Gastrocnemius medialis (tissue), 4 donors: Measurements from ENCODE around the gene ABCC4. TPM values are rescaled to one million over a fixed set of nuclear protein-coding genes. Genes with fewer than 3 reads are reported as not detected.
A peak's percentile ranks its signal among the peaks of the same experiment; 100 is the strongest.

Source experiments
- ATAC-seq, 2 donors: fragments of 150-250 bp; one replicate each; pipeline ENCODE4 v1.9.1; 2016
- DNase-seq, 2 donors: peaks; one replicate each; pipeline ENCODE4 v3.0.0-alpha.2; 2019
- H3K27ac ChIP-seq, 4 donors: fragments of 200-600 bp; sonication (generic); 1 replicate in 1 of 4; 2 replicates in 3 of 4; pipeline ENCODE4 v1.5.1; 2016 to 2018; ENCODE audit warnings: mild to moderate bottlenecking in 2 of 4, moderate library complexity in 1 of 4
- H3K27me3 ChIP-seq, 3 donors: fragments of 200-600 bp; sonication (generic) in 2 of 3; 1 replicate in 1 of 3; 2 replicates in 2 of 3; pipeline versions ENCODE4 v1.5.1 to v1.6.0; 2016 to 2019; ENCODE audit warnings: mild to moderate bottlenecking in 1 of 3, moderate library complexity in 1 of 3
- H3K36me3 ChIP-seq, 2 donors: fragments of 200-600 bp; sonication (generic) in 1 of 2; one replicate each; pipeline ENCODE4 v1.5.1; 2017 to 2018
- H3K4me1 ChIP-seq, 2 donors: fragments of 200-600 bp; sonication (generic) in 1 of 2; one replicate each; pipeline ENCODE4 v1.5.1; 2016 to 2017; ENCODE audit warnings: mild to moderate bottlenecking in 2 of 2
- H3K4me3 ChIP-seq, 4 donors: fragments of 200-600 bp; sonication (generic) in 3 of 4; 1 replicate in 1 of 4; 2 replicates in 3 of 4; pipeline ENCODE4 v1.5.1; 2016 to 2019; ENCODE audit warnings: mild to moderate bottlenecking in 2 of 4
- H3K9me3 ChIP-seq, 3 donors: fragments of 200-600 bp; sonication (generic) in 2 of 3; 1 replicate in 1 of 3; 2 replicates in 2 of 3; pipeline ENCODE4 v1.5.1; 2016 to 2019
- POLR2A ChIP-seq, 2 donors: fragments of 450-650 bp; IDR thresholded peaks; one replicate each; pipeline ENCODE4 v1.6.1; 2017; ENCODE audit warnings: antibody characterized with exemption in 2 of 2, mild to moderate bottlenecking in 2 of 2, moderate library complexity in 2 of 2
- in situ Hi-C, 4 donors: fragments of 200-750 bp; cut with MboI; loops; one replicate each; pipeline versions ENCODE4 v1.15.0 to v1.8.0; 2017; ENCODE audit warnings: low sequenced_read_pairs in 4 of 4
- intact Hi-C: fragments of 100-400 bp; cut with DNase I; formaldehyde crosslinking; loops from one replicate; pipeline ENCODE4 v1.15.1; 2023; ENCODE audit warnings: low total_unique reads
- total RNA-seq, 4 donors: library from RNA; depleted of rRNA; stranded (reverse); fragments of >200 nt; gene quantifications; one replicate each; pipeline versions ENCODE4 v1.1.0 to v1.2.3, GENCODE V29; 2016
- TF ChIP-seq, protein P1 (sequence below), 5 experiments: fragments of 450-650 bp in 3 of 5; fragments of 200-600 bp in 2 of 5; sonication (generic) in 2 of 5; IDR thresholded peaks in 4 of 5; conservative IDR thresholded peaks in 1 of 5; 1 replicate in 4 of 5; 2 replicates in 1 of 5; pipeline ENCODE4 v1.5.1; 2016 to 2019; ENCODE audit warnings: antibody characterized with exemption in 5 of 5, mild to moderate bottlenecking in 3 of 5, moderate library complexity in 3 of 5

The ABCC4 gene
- total RNA-seq, 4 donors from 2014 or later: 5.4 to 16.2 (median 11.9) TPM

DNA sequence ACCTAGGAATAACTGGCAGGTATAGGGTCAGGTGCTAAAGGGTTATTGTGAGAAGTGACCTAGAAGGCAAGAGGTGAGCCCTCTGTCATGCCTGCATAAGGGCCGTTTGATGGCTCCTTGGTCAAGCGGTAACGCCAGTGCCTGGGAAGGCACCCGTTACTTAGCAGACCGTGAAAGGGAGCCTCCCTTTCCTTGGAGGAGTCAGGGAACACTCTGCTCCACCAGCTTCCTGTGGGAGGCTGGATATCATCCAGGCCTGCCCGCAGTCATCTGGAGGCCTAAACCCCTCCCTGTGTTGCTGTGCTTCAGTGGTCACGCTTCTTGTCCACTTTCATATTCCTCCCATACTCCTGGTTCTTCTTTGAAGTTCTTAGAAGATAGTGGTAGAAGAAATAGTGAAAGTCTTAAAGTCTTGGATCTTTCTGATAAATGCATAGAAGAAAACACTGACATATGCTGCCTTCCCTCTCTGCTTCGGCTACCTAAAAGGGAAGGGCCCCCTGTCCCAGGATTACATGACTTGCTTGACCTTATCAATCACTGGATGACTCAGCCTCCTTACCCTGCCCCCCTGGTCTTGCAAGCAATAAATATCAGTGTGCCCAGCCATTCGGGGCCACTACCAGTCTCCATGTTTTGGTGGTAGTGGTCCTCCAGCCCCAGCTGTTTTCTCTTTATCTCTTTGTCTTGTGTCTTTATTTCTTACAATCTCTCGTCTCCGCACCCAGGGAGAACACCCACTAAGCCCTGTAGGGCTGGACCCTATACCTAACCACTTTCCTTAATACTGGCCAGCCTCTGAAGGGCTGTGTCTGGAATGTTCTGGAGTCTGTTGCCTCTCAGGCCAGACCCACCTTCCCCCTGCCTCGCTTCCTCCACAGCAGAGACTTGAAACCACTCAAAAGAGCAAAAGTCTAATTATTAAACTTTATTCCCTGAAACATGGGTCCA, 16.1 kb upstream of the ABCC4 start:
- H3K36me3 ChIP-seq: no peaks in the 10 kb centered on the region
- H3K4me3 ChIP-seq: no peak overlapping the region
- ATAC-seq (no peak), DNase-seq (peak in 1 of 2 donors; percentile 30)
- intact Hi-C loops: no loop called here
- peak overlapping the region in 1 of 4 donors; percentile 1 for H3K27ac ChIP-seq
- H3K27me3 ChIP-seq: no peaks in the 10 kb centered on the region
- TF ChIP-seq, protein P1, sequence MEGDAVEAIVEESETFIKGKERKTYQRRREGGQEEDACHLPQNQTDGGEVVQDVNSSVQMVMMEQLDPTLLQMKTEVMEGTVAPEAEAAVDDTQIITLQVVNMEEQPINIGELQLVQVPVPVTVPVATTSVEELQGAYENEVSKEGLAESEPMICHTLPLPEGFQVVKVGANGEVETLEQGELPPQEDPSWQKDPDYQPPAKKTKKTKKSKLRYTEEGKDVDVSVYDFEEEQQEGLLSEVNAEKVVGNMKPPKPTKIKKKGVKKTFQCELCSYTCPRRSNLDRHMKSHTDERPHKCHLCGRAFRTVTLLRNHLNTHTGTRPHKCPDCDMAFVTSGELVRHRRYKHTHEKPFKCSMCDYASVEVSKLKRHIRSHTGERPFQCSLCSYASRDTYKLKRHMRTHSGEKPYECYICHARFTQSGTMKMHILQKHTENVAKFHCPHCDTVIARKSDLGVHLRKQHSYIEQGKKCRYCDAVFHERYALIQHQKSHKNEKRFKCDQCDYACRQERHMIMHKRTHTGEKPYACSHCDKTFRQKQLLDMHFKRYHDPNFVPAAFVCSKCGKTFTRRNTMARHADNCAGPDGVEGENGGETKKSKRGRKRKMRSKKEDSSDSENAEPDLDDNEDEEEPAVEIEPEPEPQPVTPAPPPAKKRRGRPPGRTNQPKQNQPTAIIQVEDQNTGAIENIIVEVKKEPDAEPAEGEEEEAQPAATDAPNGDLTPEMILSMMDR (IDR thresholded peaks at IDR 0.05 in 4 of 5, conservative IDR thresholded peaks at IDR 0.05 in 1 of 5): no peak
- TF ChIP-seq POLR2A (IDR thresholded peaks at IDR 0.05): no peak
- no peaks in the 10 kb centered on the region for H3K9me3 ChIP-seq
- peaks cover 8 to 15% of the 10 kb centered on the region in 2 donors for H3K4me1 ChIP-seq
- in situ Hi-C loops: no loop called here

DNA sequence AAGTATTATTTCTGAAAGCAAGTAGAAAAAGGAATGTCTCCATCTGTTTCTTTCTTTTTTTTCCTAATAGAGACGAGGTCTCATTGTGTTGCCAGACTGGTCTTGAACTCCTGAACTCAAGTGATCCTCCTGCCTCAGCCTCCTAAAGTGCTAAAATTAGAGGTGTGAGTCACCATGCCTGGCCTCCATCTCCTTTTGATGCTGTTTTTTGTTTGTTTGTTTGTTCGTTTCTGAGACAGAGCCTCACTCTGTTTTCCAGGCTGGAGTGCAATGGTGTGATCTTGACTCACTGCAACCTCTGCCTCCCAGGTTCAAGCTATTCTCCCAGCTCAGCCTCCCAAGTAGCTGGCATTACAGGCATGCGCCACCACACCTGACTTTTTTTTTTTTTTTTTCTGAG, 14.5 kb upstream of the ABCC4 start:
- in situ Hi-C loops (no loop called here), intact Hi-C loops (loop anchor here (2.0 kb wide), 1 partner anchor 21 kb away; no protein-coding TSS in a partner anchor)
- Histone ChIP-seq H3K27ac (peak overlapping the region in 2 of 4 donors; percentile 79 to 85), H3K27me3 (no peaks in the 10 kb centered on the region), H3K9me3 (no peaks in the 10 kb centered on the region), H3K4me1 (peaks cover 8 to 22% of the 10 kb centered on the region in 2 donors), H3K4me3 (no peak overlapping the region), H3K36me3 (no peaks in the 10 kb centered on the region)
- DNase-seq (no peak), ATAC-seq (no peak)
- no peak for TF ChIP-seq POLR2A (IDR thresholded peaks at IDR 0.05)
- TF ChIP-seq, protein P1 (IDR thresholded peaks at IDR 0.05 in 4 of 5, conservative IDR thresholded peaks at IDR 0.05 in 1 of 5): no peak

DNA sequence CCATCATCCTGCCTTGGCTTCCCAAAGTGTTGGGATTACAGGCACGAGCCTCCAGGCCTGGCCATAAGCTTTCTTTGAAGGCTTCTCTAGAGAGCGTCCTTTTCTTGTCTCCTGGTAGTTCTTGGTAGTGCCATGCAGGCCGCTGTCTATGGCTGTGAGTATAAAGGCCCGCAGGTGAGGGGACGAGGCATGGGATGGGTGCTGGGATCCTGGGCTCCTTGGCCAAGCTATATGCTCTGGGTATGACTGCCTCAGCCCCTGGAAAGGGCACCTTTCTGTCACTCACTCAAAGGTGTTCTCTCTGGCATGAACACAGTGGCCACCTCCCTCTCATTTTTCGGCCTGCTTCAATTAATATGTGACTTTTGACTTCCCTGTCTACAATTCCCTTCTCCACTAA, 6.3 kb upstream of the ABCC4 start:
- DNase-seq: no peak
- TF ChIP-seq, protein P1 (IDR thresholded peaks at IDR 0.05 in 4 of 5, conservative IDR thresholded peaks at IDR 0.05 in 1 of 5): no peak
- no peak for TF ChIP-seq POLR2A (IDR thresholded peaks at IDR 0.05)
- no peaks in the 10 kb centered on the region for H3K9me3 ChIP-seq

DNA sequence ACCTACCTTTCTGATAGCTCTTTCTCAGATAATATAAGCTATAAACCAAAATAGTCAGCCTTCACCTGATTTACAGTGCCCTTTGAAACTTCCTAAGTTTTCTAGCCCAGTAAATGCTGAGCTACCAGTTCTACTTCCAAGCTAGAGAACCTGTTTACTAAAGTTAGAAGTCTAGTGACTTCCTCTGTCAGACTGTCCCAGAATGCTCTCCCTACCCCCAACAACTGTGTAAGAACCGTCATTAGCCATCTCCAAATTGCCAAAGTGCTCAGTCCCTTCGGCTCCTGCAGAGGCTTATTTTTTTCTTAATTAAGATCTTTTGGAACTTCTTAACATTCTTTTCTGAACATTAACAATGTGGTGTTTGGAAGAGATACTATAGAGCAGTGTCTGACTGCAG, 3.2 kb upstream of the ABCC4 start:
- TF ChIP-seq, protein P1 (IDR thresholded peaks at IDR 0.05 in 4 of 5, conservative IDR thresholded peaks at IDR 0.05 in 1 of 5): no peak
- no peak for TF ChIP-seq POLR2A (IDR thresholded peaks at IDR 0.05)
- DNase-seq (peak; percentile 35 to 38), ATAC-seq (peak; percentile 68 to 81)
- H3K9me3 ChIP-seq: no peaks in the 10 kb centered on the region
- intact Hi-C loops (no loop called here), in situ Hi-C loops (no loop called here)
- H3K4me3 ChIP-seq: no peak overlapping the region
- H3K36me3 ChIP-seq: no peaks in the 10 kb centered on the region
- H3K27ac ChIP-seq: peak overlapping the region; percentile 71 to 88 (median 84)
- no peaks in the 10 kb centered on the region for H3K27me3 ChIP-seq
- peaks cover 19 to 24% of the 10 kb centered on the region in 2 donors for H3K4me1 ChIP-seq

More for the DNA sequence above, 6.3 kb upstream of the ABCC4 start:
- no peak overlapping the region for H3K27ac ChIP-seq
- in situ Hi-C loops: no loop called here
- no peaks in the 10 kb centered on the region for H3K27me3 ChIP-seq
- no peak for ATAC-seq
- intact Hi-C loops: no loop called here
- peaks cover 16 to 17% of the 10 kb centered on the region in 2 donors for H3K4me1 ChIP-seq
- no peaks in the 10 kb centered on the region for H3K36me3 ChIP-seq
- no peak overlapping the region for H3K4me3 ChIP-seq
